A549 (cell line): ENCODE results near the gene FKBP3. TPM values are rescaled to one million over a fixed set of nuclear protein-coding genes. Genes with fewer than 3 reads are reported as not detected.

Experiments
- ATAC-seq, 2 experiments: fragments of 200-7000 bp in 1 of 2; fragments of >200 bp in 1 of 2; cut with Nextera tagmentation in 1 of 2; cut with Tn5 transposase in 1 of 2; 3 replicates each; pipeline versions ENCODE4 v1.8.0 to v1.9.1; 2018 to 2020; ENCODE audit warnings: mild to moderate bottlenecking in 1 of 2, moderate library complexity in 1 of 2
- CTCF ChIA-PET: fragments of 300-600 bp; sonication (Branson Sonifier 250); formaldehyde crosslinking; extraction: SDS; loops from one replicate; lab custom pipeline; 2021; ENCODE audit warnings: antibody characterized with exemption, inconsistent platforms; lab: Yijun Ruan, JAX
- POLR2A ChIA-PET: fragments of 350-600 bp; formaldehyde crosslinking; extraction: SDS; loops from one replicate; lab custom pipeline; 2021; ENCODE audit warnings: antibody characterized with exemption, inconsistent platforms; lab: Yijun Ruan, JAX
- DNase-seq, 2 experiments: peaks; one replicate each; pipeline versions ENCODE4 v3.0.0 to v3.0.0-alpha.2; 2011 to 2016; ENCODE audit warnings: low read depth in 1 of 2, low spot score in 1 of 2
- FAIRE-seq: peaks from 2 replicates; lab custom pipeline; 2011; peaks lifted over from hg19 to GRCh38; lab: Jason Lieb, UNC
- H3K27ac ChIP-seq, 2 experiments: fragments of >200 bp; sonication (Bioruptor Twin); formaldehyde crosslinking; 3 replicates each; pipeline ENCODE4 v1.5.1; 2016 to 2017
- H3K4me1 ChIP-seq: fragments of >200 bp; sonication (Bioruptor Twin); formaldehyde crosslinking; 3 replicates; pipeline ENCODE4 v1.6.1; 2016
- H3K4me2 ChIP-seq: fragments of >200 bp; sonication (Bioruptor Twin); formaldehyde crosslinking; 3 replicates; pipeline ENCODE4 v1.6.1; 2016
- H3K4me3 ChIP-seq: fragments of >200 bp; sonication (Bioruptor Twin); formaldehyde crosslinking; 3 replicates; pipeline ENCODE4 v1.5.1; 2016
- H3K9me3 ChIP-seq: fragments of >200 bp; sonication (Bioruptor Twin); formaldehyde crosslinking; 3 replicates; pipeline ENCODE4 v1.6.1; 2016
- ATOH8 ChIP-seq: fragments of 250-450 bp; sonication (Bioruptor Pico); IDR thresholded peaks from 2 replicates; pipeline ENCODE4 v1.5.0; 2020; ENCODE audit warnings: low read depth, mild to moderate bottlenecking, moderate library complexity
- BHLHE40 ChIP-seq: IDR thresholded peaks from 2 replicates; pipeline ENCODE4 v1.6.1; 2012; ENCODE audit warnings: low read depth, low read length, inconsistent platforms
- CBX2 ChIP-seq: fragments of 200-600 bp; sonication (generic); IDR thresholded peaks from 2 replicates; pipeline ENCODE4 v1.6.1; 2016; ENCODE audit warnings: low read depth, mild to moderate bottlenecking, borderline replicate concordance
- CBX8 ChIP-seq: fragments of 200-600 bp; sonication (generic); IDR thresholded peaks from 2 replicates; pipeline ENCODE4 v1.6.1; 2016
- CHD4 ChIP-seq: fragments of 200-600 bp; sonication (generic); IDR thresholded peaks from 2 replicates; pipeline ENCODE4 v1.6.1; 2016; ENCODE audit warnings: antibody characterized with exemption, mild to moderate bottlenecking, borderline replicate concordance
- E2F6 ChIP-seq: IDR thresholded peaks from 2 replicates; pipeline ENCODE4 v1.6.1; 2012; ENCODE audit warnings: low read depth, borderline replicate concordance
- EHMT2 ChIP-seq: fragments of 200-600 bp; sonication (generic); IDR thresholded peaks from 2 replicates; pipeline ENCODE4 v1.6.1; 2016; ENCODE audit warnings: antibody characterized with exemption, low read depth, mild to moderate bottlenecking, moderate library complexity
- EP300 ChIP-seq, 2 experiments: fragments of >200 bp; sonication (Bioruptor Twin); formaldehyde crosslinking; IDR thresholded peaks; 2 replicates in 1 of 2; 3 replicates in 1 of 2; pipeline ENCODE4 v1.6.1; 2016 to 2017
- FOSL2 ChIP-seq, 2 experiments: fragments of 450-650 bp in 1 of 2; fragments of >200 bp in 1 of 2; sonication (Bioruptor Twin) in 1 of 2; formaldehyde crosslinking; IDR thresholded peaks; 2 replicates each; pipeline versions ENCODE4 v1.5.0 to v1.6.1; 2016 to 2020; ENCODE audit warnings: mild to moderate bottlenecking in 1 of 2, moderate library complexity in 1 of 2
- GATA3 ChIP-seq: IDR thresholded peaks from 2 replicates; pipeline ENCODE4 v1.6.1; 2012; ENCODE audit warnings: borderline replicate concordance
- HEYL ChIP-seq: fragments of 250-450 bp; sonication (Bioruptor Pico); IDR thresholded peaks from 2 replicates; pipeline ENCODE4 v1.8.0; 2021; ENCODE audit warnings: mild to moderate bottlenecking, moderate library complexity
- HMGXB4 ChIP-seq: fragments of 250-450 bp; sonication (Bioruptor Pico); IDR thresholded peaks from 2 replicates; pipeline ENCODE4 v1.5.0; 2021; ENCODE audit warnings: mild to moderate bottlenecking, moderate library complexity, borderline replicate concordance
- HOXA7 ChIP-seq: fragments of 250-450 bp; sonication (Bioruptor Pico); IDR thresholded peaks from 2 replicates; pipeline ENCODE4 v1.5.0; 2020; ENCODE audit warnings: mild to moderate bottlenecking, moderate library complexity
- HOXB5 ChIP-seq: fragments of 250-450 bp; sonication (Bioruptor Pico); IDR thresholded peaks from 2 replicates; pipeline ENCODE4 v1.5.0; 2020; ENCODE audit warnings: mild to moderate bottlenecking, moderate library complexity
- KDM5A ChIP-seq: fragments of 200-600 bp; sonication (generic); IDR thresholded peaks from 2 replicates; pipeline ENCODE4 v1.6.1; 2016; ENCODE audit warnings: antibody characterized with exemption, mild to moderate bottlenecking
- MAFK ChIP-seq: fragments of 450-650 bp; IDR thresholded peaks from 2 replicates; pipeline ENCODE4 v1.6.1; 2014; ENCODE audit not compliant: partially characterized antibody
- NFE2L2 ChIP-seq: fragments of 150-350 bp; conservative IDR thresholded peaks from 2 replicates; pipeline ENCODE4 v1.6.1; 2014; ENCODE audit warnings: low read length
- NPAS2 ChIP-seq: fragments of 250-450 bp; sonication (Bioruptor Pico); IDR thresholded peaks from 2 replicates; pipeline ENCODE4 v1.8.0; 2022; ENCODE audit warnings: mild to moderate bottlenecking, moderate library complexity, borderline replicate concordance
- PBX3 ChIP-seq: IDR thresholded peaks from 2 replicates; pipeline ENCODE4 v1.6.1; 2012
- SMC3 ChIP-seq: fragments of >200 bp; sonication (Bioruptor Twin); formaldehyde crosslinking; IDR thresholded peaks from 3 replicates; pipeline ENCODE4 v1.6.1; 2018; ENCODE audit warnings: inconsistent platforms
- SREBF2 ChIP-seq: fragments of 450-650 bp; IDR thresholded peaks from 2 replicates; pipeline ENCODE4 v1.6.1; 2014; ENCODE audit warnings: mild to moderate bottlenecking, moderate library complexity
- ZC3H11A ChIP-seq: fragments of 450-650 bp; IDR thresholded peaks from 2 replicates; pipeline ENCODE4 v1.6.1; 2014; ENCODE audit warnings: antibody characterized with exemption, mild to moderate bottlenecking
- ZNF302 ChIP-seq: fragments of 250-450 bp; sonication (Bioruptor Pico); IDR thresholded peaks from 2 replicates; pipeline ENCODE4 v1.9.0; 2021; ENCODE audit warnings: inconsistent platforms, mild to moderate bottlenecking, moderate library complexity
- ZSCAN20 ChIP-seq: fragments of 250-450 bp; sonication (Bioruptor Pico); IDR thresholded peaks from 2 replicates; pipeline ENCODE4 v1.8.0; 2022; ENCODE audit warnings: mild to moderate bottlenecking, moderate library complexity
- WGBS: methylation state at CpG from one replicate; pipeline ENCODE4 v1.1.6; 2017; ENCODE audit errors: missing lambda C conversion rate; 5-methylcytosine and 5-hydroxymethylcytosine counted together
- polyA plus RNA-seq, 4 experiments: library from polyadenylated mRNA; depleted of rRNA in 3 of 4; stranded (reverse); fragments of >200 nt; fragmentation: RNase III in 1 of 4; extraction: RNeasy Plus Mini Kit Qiagen cat#74134 plus additional on column Dnase treatment in 1 of 4; gene quantifications; 2 replicates in 3 of 4; 3 replicates in 1 of 4; pipeline ENCODE4 v1.2.3, GENCODE V29; 2011 to 2017
- TF ChIP-seq, protein P1 (sequence below): fragments of >200 bp; sonication (Bioruptor Twin); formaldehyde crosslinking; IDR thresholded peaks from 3 replicates; pipeline ENCODE4 v1.5.1; 2016

The FKBP3 gene
- polyA plus RNA-seq, 2 of the 4 experiments (the other 2 are of a cell fraction), result 158 to 202 TPM

GRCh38 chr14:45068396-45068795, 65.9 kb downstream of the FKBP3 start:
- FAIRE-seq, result no peak
- POLR2A ChIA-PET, result no interaction called here
- 92% methylated on average over 3 of the region's 3 CpGs for WGBS

GRCh38 chr14:45066667-45067066, 67.6 kb downstream of the FKBP3 start:
- no peak overlapping the region for H3K27ac ChIP-seq
- H3K4me1 ChIP-seq, result no peaks in the 10 kb centered on the region
- no peak overlapping the region for H3K4me2 ChIP-seq
- POLR2A ChIA-PET, result no interaction called here
- H3K4me3 ChIP-seq, result no peak overlapping the region
- no peak for FAIRE-seq
- 94% methylated on average over 3 of the region's 3 CpGs for WGBS
- no peak for DNase-seq
- H3K9me3 ChIP-seq, result no peaks in the 10 kb centered on the region
- CTCF ChIA-PET, result interaction anchor here (0.7 to 1.0 kb wide), 2 partner anchors 14 to 202 kb away, joined by 3 to 4 read pairs; no protein-coding TSS in a partner anchor
- no peak for ATAC-seq
- TF ChIP-seq NFE2L2 (no peak), KDM5A (no peak), NPAS2 (no peak), E2F6 (no peak), SMC3 (no peak), MAFK (no peak), ZSCAN20 (CRISPR knock-in tag) (no peak), PBX3 (no peak), CHD4 (no peak), BHLHE40 (no peak), HOXA7 (CRISPR knock-in tag) (no peak)
- TF ChIP-seq, protein P1, sequence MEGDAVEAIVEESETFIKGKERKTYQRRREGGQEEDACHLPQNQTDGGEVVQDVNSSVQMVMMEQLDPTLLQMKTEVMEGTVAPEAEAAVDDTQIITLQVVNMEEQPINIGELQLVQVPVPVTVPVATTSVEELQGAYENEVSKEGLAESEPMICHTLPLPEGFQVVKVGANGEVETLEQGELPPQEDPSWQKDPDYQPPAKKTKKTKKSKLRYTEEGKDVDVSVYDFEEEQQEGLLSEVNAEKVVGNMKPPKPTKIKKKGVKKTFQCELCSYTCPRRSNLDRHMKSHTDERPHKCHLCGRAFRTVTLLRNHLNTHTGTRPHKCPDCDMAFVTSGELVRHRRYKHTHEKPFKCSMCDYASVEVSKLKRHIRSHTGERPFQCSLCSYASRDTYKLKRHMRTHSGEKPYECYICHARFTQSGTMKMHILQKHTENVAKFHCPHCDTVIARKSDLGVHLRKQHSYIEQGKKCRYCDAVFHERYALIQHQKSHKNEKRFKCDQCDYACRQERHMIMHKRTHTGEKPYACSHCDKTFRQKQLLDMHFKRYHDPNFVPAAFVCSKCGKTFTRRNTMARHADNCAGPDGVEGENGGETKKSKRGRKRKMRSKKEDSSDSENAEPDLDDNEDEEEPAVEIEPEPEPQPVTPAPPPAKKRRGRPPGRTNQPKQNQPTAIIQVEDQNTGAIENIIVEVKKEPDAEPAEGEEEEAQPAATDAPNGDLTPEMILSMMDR, result no peak

More at GRCh38 chr14:45068396-45068795, 65.9 kb downstream of the FKBP3 start:
- Histone ChIP-seq H3K4me2 (no peak overlapping the region), H3K4me3 (no peak overlapping the region), H3K4me1 (no peaks in the 10 kb centered on the region), H3K9me3 (no peaks in the 10 kb centered on the region), H3K27ac (no peak overlapping the region)
- DNase-seq, result no peak
- TF ChIP-seq PBX3 (no peak), HEYL (CRISPR knock-in tag) (no peak), GATA3 (no peak), CBX2 (no peak), SREBF2 (no peak), CBX8 (no peak), HMGXB4 (CRISPR knock-in tag) (no peak), ZC3H11A (no peak), ATOH8 (CRISPR knock-in tag) (no peak), MAFK (no peak), FOSL2 (IDR thresholded peaks at IDR 0.05) (no peak), FOSL2 (CRISPR knock-in tag; IDR thresholded peaks at IDR 0.05) (no peak), ZNF302 (CRISPR knock-in tag) (no peak), EP300 (IDR thresholded peaks at IDR 0.05) (no peak), EHMT2 (no peak), HOXB5 (CRISPR knock-in tag) (no peak)
- TF ChIP-seq, protein P1, result no peak
- CTCF ChIA-PET, result no interaction called here
- no peak for ATAC-seq
